Measurements from ENCODE around the gene ARPC4. TPM values are rescaled to one million over a fixed set of nuclear protein-coding genes. Genes with fewer than 3 reads are reported as not detected.

ARPC4 gene
- total and polyA plus RNA-seq, 2 of the 13 experiments (the other 11 are each of a cell fraction or from before 2014, with no cell fraction given) = 30.1 to 83.6 TPM

DNA sequence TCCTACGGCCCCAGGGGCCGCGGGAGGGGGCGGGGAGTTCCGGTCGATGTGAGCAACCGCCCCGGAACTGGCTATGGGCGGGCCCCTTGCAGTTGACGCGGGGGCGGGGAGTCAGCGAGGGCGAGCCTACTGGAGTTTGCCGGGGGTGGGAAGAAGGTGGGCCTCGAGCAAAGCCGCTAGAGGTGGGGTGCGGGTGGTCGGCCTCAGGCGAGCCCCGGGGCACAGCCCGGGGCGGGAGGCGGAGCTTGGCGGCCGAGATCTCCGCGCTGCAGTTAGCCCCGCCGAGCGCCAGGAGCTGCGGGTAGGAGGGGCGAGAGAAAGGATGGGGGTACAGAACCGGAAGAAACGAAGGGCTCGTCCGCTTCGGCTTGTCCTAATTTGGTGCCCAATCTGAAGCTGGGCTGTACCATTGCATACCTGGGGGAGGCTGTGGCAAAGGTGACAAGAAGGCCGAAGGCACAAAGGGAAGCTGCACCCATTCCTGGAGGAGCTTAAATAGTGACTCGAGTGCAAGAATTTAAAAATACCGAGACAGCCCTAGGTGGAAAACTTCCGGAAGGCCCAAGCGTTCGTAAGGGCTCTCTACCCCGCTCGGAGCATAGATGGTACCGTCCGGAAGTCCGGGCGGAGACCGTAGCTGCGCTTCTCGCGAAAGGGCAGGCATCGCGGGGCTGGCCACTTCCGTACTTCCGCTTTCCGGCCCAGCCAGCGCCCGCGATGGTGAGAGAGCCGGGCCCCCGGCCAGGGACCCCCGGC lies at the start of gene ARPC4, which contains the start of gene TADA3 (continued):
- no peak for TF ChIP-seq HOXA7 (CRISPR knock-in tag; IDR thresholded peaks at IDR 0.05)
- peak; percentile 74; the same call in 1 of the 2 replicates for TF ChIP-seq KDM5A (IDR thresholded peaks at IDR 0.05; ENCODE audit: borderline replicate concordance, low read length)
- peak; percentile 32; the same call in 1 of the 2 replicates for TF ChIP-seq ZNF552 (CRISPR knock-in tag; IDR thresholded peaks at IDR 0.05; ENCODE audit: borderline replicate concordance)
- TF ChIP-seq ATRX (CRISPR knock-in tag; IDR thresholded peaks at IDR 0.05; ENCODE audit: borderline replicate concordance) = no peak
- no peak for TF ChIP-seq HNRNPUL1 (IDR thresholded peaks at IDR 0.05; ENCODE audit: low read depth, low read length)
- no peak for TF ChIP-seq TAF15 (IDR thresholded peaks at IDR 0.05; ENCODE audit: low read depth, low read length, poor library complexity, severe bottlenecking)
- TF ChIP-seq RAD21 (CRISPR knock-in tag; IDR thresholded peaks at IDR 0.05) = peak; percentile 30; the same call in 1 of the 2 replicates
- no peak for TF ChIP-seq NFE2 (CRISPR knock-in tag; IDR thresholded peaks at IDR 0.05)
- TF ChIP-seq ZNF431 (CRISPR knock-in tag; IDR thresholded peaks at IDR 0.05; ENCODE audit: borderline replicate concordance, low read depth) = no peak
- no peak for TF ChIP-seq ZNF10 (CRISPR knock-in tag; IDR thresholded peaks at IDR 0.05; ENCODE audit: borderline replicate concordance, low read depth)
- peak; percentile 4; the same call in 1 of the 2 replicates for TF ChIP-seq ZNF7 (CRISPR knock-in tag; IDR thresholded peaks at IDR 0.05)
- 0 out of 2 replicates have a peak, but pooled peaks have one; percentile 52 for TF ChIP-seq HNRNPL (IDR thresholded peaks at IDR 0.05; ENCODE audit: low read depth, low read length)
- peak; percentile 35; the same call in 1 of the 2 replicates for TF ChIP-seq HOXA9 (CRISPR knock-in tag; IDR thresholded peaks at IDR 0.05; ENCODE audit: borderline replicate concordance)
- TF ChIP-seq ZNF605 (CRISPR knock-in tag; IDR thresholded peaks at IDR 0.05) = no peak; the same call in 1 of the 2 replicates
- peak; percentile 36; the same call in 1 of the 2 replicates for TF ChIP-seq HCFC1 (IDR thresholded peaks at IDR 0.05; ENCODE audit: low read depth, low read length)
- TF ChIP-seq, protein P1, sequence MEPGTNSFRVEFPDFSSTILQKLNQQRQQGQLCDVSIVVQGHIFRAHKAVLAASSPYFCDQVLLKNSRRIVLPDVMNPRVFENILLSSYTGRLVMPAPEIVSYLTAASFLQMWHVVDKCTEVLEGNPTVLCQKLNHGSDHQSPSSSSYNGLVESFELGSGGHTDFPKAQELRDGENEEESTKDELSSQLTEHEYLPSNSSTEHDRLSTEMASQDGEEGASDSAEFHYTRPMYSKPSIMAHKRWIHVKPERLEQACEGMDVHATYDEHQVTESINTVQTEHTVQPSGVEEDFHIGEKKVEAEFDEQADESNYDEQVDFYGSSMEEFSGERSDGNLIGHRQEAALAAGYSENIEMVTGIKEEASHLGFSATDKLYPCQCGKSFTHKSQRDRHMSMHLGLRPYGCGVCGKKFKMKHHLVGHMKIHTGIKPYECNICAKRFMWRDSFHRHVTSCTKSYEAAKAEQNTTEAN (CRISPR knock-in tag; conservative IDR thresholded peaks at IDR 0.05) = 0 out of 2 replicates have a peak, but pooled peaks have one; percentile 4
- TF ChIP-seq ZNF678 (CRISPR knock-in tag; IDR thresholded peaks at IDR 0.05) = no peak
- TF ChIP-seq ZNF816 (CRISPR knock-in tag; IDR thresholded peaks at IDR 0.05; ENCODE audit: borderline replicate concordance) = no peak
- TF ChIP-seq ZNF44 (CRISPR knock-in tag; IDR thresholded peaks at IDR 0.05) = no peak
- 0 out of 2 replicates have a peak, but pooled peaks have one; percentile 49 for TF ChIP-seq ZNF546 (CRISPR knock-in tag; conservative IDR thresholded peaks at IDR 0.05)
- no peak for TF ChIP-seq PAWR (CRISPR knock-in tag; IDR thresholded peaks at IDR 0.05; ENCODE audit: borderline replicate concordance)
- TF ChIP-seq PHF20 (CRISPR knock-in tag; IDR thresholded peaks at IDR 0.05) = peak; percentile 90
- 0 out of 2 replicates have a peak, but pooled peaks have one; percentile 47 for TF ChIP-seq MEIS1 (CRISPR knock-in tag; IDR thresholded peaks at IDR 0.05; ENCODE audit: borderline replicate concordance)
- no peak for TF ChIP-seq JUN (CRISPR knock-in tag; IDR thresholded peaks at IDR 0.05)
- no peak for TF ChIP-seq PRPF4 (IDR thresholded peaks at IDR 0.05; ENCODE audit: low read depth, low read length, poor library complexity, severe bottlenecking)

Measured in HepG2 (cell line).